Measurements from ENCODE around the gene CENPA. TPM values are rescaled to one million over a fixed set of nuclear protein-coding genes. Genes with fewer than 3 reads are reported as not detected.

CENPA gene
- total RNA-seq, 4 donors from 2014 or later, result 0.46 to 1.1 TPM; not detected in 2

GRCh38 chr2:26818972-26819371 lies 33.1 kb downstream of the CENPA start:
- DNase-seq (ENCODE audit: low spot score), result no peak
- ATAC-seq (ENCODE audit: low FRiP score), result no peak
- TF ChIP-seq CTCF (IDR thresholded peaks at IDR 0.05), result no peak

GRCh38 chr2:26820932-26821331 lies 35.1 kb downstream of the CENPA start:
- no peak for ATAC-seq (ENCODE audit: low FRiP score)
- no peak for DNase-seq (ENCODE audit: low spot score)
- TF ChIP-seq CTCF (IDR thresholded peaks at IDR 0.05), result no peak

- DNase-seq (ENCODE audit: low spot score) (no peak), ATAC-seq (ENCODE audit: low FRiP score) (no peak)
- no peak for TF ChIP-seq CTCF (IDR thresholded peaks at IDR 0.05)
Measured at GRCh38 chr2:26822877-26823276, 37.0 kb downstream of the CENPA start.

GRCh38 chr2:26838121-26838906 lies 52.5 kb downstream of the CENPA start:
- no peak for ATAC-seq (ENCODE audit: low FRiP score)
- DNase-seq (ENCODE audit: low spot score), result no peak
- TF ChIP-seq CTCF (IDR thresholded peaks at IDR 0.05), result no peak

GRCh38 chr2:26840937-26841610 lies 55.2 kb downstream of the CENPA start:
- no peak for TF ChIP-seq CTCF (IDR thresholded peaks at IDR 0.05)
- no peak for ATAC-seq (ENCODE audit: low FRiP score)
- no peak for DNase-seq (ENCODE audit: low spot score)

- no peak for TF ChIP-seq CTCF (IDR thresholded peaks at IDR 0.05)
- no peak for ATAC-seq (ENCODE audit: low FRiP score)
Measured at GRCh38 chr2:26843041-26843440, 57.2 kb downstream of the CENPA start.

More at GRCh38 chr2:26843041-26843440, 57.2 kb downstream of the CENPA start:
- DNase-seq (ENCODE audit: low spot score), result no peak

Other genes starting within 250 kb of the CENPA start
- not detected for gene CIB4, start 144.7 kb upstream of the CENPA start, total RNA-seq
- 1 to 10 TPM; 1.6 to 7.7 (median 3.5) TPM for gene KCNK3, start 93.3 kb upstream of the CENPA start, total RNA-seq
- 10 to 100 TPM; 43.0 to 84.9 (median 57.7) TPM for gene SLC35F6, start 21.8 kb upstream of the CENPA start, total RNA-seq
- gene DPYSL5, start 62.1 kb downstream of the CENPA start, total RNA-seq, result not detected
- gene MAPRE3, start 184.6 kb downstream of the CENPA start, total RNA-seq, result 10 to 100 TPM; 11.5 to 24.2 (median 12.3) TPM
- 10 to 100 TPM; 52.4 to 76.0 (median 64.7) TPM for gene TMEM214, start 246.9 kb downstream of the CENPA start, total RNA-seq

All from omental fat pad (tissue), 4 donors.